Bronchial epithelial cell (primary cell): Measurements from ENCODE around the gene ZIM2. TPM values are rescaled to one million over a fixed set of nuclear protein-coding genes. Genes with fewer than 3 reads are reported as not detected.

ENCODE experiments used
- DNase-seq: peaks from one replicate; pipeline ENCODE4 v3.0.0-alpha.2; 2010; ENCODE audit warnings: low read depth
- FAIRE-seq: peaks from 2 replicates; lab custom pipeline; 2011; peaks lifted over from hg19 to GRCh38; lab: Jason Lieb, UNC
- H3K27me3 ChIP-seq: 2 replicates; pipeline ENCODE4 v1.5.1; 2011; ENCODE audit warnings: low read length; ENCODE audit not compliant: control insufficient read depth, insufficient read depth
- H3K36me3 ChIP-seq: 2 replicates; pipeline ENCODE4 v1.5.1; 2011; ENCODE audit warnings: low read length; ENCODE audit not compliant: control insufficient read depth, insufficient read depth
- H3K4me3 ChIP-seq: 2 replicates; pipeline ENCODE4 v1.5.1; 2011; ENCODE audit warnings: mild to moderate bottlenecking, low read depth, low read length, control low read depth
- total RNA-seq: library from RNA; depleted of rRNA; stranded (reverse); fragments of >200 nt; gene quantifications from 2 replicates; pipeline ENCODE4 v1.2.1, GENCODE V29; 2014
- TF ChIP-seq, protein P1 (sequence below): IDR thresholded peaks from 2 replicates; pipeline ENCODE4 v1.5.1; 2011; ENCODE audit warnings: mild to moderate bottlenecking, moderate library complexity, low read length, control low read depth, inconsistent platforms; ENCODE audit not compliant: insufficient read depth, severe bottlenecking

ZIM2 gene
- total RNA-seq, 1 donor from 2014 or later = not detected

DNA sequence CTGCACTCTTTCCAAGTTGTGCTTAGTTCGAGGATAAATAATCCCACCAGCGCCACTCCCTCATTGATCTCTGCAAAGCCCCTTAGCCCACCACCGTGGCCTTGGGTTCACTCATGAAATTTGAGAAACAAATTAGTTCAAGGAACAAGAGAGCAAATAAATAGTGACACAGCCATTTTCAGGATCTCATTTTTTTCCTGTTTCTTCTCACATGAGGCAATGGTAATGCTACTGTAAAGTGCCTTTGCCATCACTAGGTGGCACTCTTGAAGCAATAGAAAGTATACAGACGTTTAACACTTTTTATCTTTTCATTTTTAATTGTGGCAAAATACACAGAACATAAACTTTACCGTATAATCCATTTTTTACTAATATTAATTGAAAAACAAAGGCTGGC, 92.1 kb downstream of the ZIM2 start:
- Histone ChIP-seq H3K36me3 (no peaks in the 10 kb centered on the region), H3K4me3 (no peak overlapping the region), H3K27me3 (no peaks in the 10 kb centered on the region)
- TF ChIP-seq, protein P1, sequence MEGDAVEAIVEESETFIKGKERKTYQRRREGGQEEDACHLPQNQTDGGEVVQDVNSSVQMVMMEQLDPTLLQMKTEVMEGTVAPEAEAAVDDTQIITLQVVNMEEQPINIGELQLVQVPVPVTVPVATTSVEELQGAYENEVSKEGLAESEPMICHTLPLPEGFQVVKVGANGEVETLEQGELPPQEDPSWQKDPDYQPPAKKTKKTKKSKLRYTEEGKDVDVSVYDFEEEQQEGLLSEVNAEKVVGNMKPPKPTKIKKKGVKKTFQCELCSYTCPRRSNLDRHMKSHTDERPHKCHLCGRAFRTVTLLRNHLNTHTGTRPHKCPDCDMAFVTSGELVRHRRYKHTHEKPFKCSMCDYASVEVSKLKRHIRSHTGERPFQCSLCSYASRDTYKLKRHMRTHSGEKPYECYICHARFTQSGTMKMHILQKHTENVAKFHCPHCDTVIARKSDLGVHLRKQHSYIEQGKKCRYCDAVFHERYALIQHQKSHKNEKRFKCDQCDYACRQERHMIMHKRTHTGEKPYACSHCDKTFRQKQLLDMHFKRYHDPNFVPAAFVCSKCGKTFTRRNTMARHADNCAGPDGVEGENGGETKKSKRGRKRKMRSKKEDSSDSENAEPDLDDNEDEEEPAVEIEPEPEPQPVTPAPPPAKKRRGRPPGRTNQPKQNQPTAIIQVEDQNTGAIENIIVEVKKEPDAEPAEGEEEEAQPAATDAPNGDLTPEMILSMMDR = peak; percentile 3
- peak; percentile 4 for DNase-seq
- no peak for FAIRE-seq

- TF ChIP-seq, protein P1 = no peak
- Histone ChIP-seq H3K4me3 (no peak overlapping the region), H3K27me3 (no peaks in the 10 kb centered on the region)
Measured at GRCh38 chr19:56746367-56746766, 94.2 kb downstream of the ZIM2 start.

DNA sequence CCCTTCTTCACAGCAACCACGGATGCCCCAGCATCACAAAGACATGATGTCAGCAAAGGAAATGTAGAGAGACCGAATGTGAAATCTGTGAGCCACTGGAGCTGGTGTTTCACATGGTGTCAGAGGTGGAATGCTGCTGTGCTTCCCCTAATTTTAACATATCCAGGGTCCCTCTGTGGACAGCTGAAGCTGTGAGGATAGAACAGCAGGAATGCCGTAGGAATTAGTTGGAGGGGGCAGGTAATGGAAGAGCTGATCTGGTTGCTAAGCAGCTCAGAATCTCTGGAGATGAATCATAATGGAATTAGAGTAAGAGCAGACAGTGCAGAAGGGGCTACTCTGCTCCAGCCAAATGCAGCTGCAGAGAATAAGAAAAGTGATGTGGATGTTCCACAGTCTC, 100.0 kb downstream of the ZIM2 start:
- DNase-seq (no peak), FAIRE-seq (no peak)
- no peak overlapping the region for H3K4me3 ChIP-seq
- TF ChIP-seq, protein P1 = no peak
- no peaks in the 10 kb centered on the region for H3K36me3 ChIP-seq
- no peaks in the 10 kb centered on the region for H3K27me3 ChIP-seq

More at GRCh38 chr19:56746367-56746766, 94.2 kb downstream of the ZIM2 start:
- H3K36me3 ChIP-seq = no peaks in the 10 kb centered on the region
- FAIRE-seq = no peak
- DNase-seq = no peak

DNA sequence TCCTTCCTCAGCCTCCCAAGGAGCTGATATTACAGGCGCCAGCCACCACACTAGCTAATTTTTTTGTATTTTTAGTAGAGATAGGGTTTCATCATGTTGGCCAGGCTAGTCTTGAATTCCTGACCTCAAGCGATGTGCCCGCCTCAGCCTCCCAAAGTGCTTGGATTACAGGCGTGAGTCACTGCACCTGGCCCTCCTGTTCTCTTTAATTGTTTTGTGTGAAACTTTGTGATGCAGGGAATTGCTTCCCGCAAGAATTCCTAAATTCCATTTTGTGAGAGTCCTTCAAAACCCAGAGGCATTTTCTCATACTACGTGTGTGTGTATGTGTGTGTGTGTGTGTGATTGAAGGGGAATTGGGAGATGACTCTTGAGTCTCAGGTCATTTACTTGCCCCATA, 104.0 kb downstream of the ZIM2 start:
- H3K4me3 ChIP-seq = no peak overlapping the region
- DNase-seq (no peak), FAIRE-seq (no peak)
- TF ChIP-seq, protein P1 = no peak
- H3K36me3 ChIP-seq = no peaks in the 10 kb centered on the region
- H3K27me3 ChIP-seq = no peaks in the 10 kb centered on the region

DNA sequence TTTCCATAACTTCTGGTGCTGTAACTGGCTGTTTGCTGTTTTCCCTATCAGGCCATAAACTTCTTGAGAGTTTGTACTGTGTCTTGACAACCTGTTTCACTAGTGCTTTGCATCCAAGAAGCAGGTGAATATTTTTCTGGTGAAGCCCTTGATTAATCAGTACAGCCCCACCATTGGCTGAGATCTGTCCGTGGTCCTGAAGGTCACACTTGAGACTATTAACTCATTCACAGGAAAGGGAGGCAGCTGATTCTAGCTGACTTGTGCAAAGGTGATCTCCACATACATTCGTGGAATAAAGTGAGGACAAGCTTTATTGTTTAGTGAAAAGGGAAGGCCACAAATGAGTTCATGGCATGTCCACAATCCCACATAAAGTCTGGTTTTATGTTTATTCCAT, 107.5 kb downstream of the ZIM2 start:
- H3K36me3 ChIP-seq = no peaks in the 10 kb centered on the region
- no peaks in the 10 kb centered on the region for H3K27me3 ChIP-seq
- H3K4me3 ChIP-seq = no peak overlapping the region
- TF ChIP-seq, protein P1 = no peak
- FAIRE-seq (no peak), DNase-seq (no peak)

DNA sequence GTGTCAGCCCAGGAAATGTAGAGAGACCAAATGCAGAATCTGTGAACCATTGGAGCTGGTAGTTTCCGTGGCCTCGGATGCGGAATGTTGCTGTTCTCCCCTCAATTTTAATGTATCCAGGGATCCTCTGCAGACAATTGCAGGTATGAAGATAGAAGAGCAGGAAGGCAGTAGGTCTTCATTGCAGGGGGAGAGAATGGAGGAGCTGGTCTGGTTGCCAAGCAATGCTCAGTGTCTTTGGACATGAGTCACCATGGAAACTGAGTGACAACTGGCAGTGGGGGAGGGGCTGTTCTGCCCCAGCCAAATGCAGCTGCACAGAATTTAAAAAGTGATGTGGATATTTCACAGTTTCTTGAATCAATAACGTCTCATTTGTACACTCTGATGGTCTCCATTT, 112.8 kb downstream of the ZIM2 start:
- no peak for FAIRE-seq
- TF ChIP-seq, protein P1 = no peak
- no peak for DNase-seq
- H3K36me3 ChIP-seq = no peaks in the 10 kb centered on the region
- H3K4me3 ChIP-seq = no peak overlapping the region
- H3K27me3 ChIP-seq = no peaks in the 10 kb centered on the region
